GM18519 (cell line): ENCODE measurements around the gene PKN3.
"Not testable (repeated sequence)": the region's sequence is repeated elsewhere in the genome, so short reads cannot be mapped to it uniquely, and the experiment has no call there.

Experiments
- ATAC-seq: cut with Tn5 transposase; IDR thresholded peaks from one replicate; pipeline ENCODE4 v1.9.1; 2021; ENCODE audit warnings: mild to moderate bottlenecking, moderate library complexity; ENCODE audit not compliant: unreplicated experiment, low FRiP score

The PKN3 gene

DNA sequence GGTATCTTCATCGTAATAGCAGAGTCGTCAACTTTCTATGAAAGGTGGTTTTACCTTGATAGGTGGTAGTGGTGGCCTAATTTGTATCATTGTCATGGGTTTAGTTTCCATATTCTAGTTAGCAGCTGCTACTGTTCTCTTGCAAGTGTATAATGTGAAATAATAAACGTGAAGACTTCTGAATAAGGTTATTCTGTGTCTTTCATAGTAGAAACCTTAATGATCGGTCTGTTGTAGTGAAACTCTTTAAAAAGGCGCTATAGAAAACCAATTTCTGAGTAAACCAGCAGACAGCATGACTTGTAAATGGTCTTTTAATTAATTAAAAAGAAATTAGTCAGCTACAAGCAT is 11.6 kb upstream of the PKN3 start:
- ATAC-seq = no peak

DNA sequence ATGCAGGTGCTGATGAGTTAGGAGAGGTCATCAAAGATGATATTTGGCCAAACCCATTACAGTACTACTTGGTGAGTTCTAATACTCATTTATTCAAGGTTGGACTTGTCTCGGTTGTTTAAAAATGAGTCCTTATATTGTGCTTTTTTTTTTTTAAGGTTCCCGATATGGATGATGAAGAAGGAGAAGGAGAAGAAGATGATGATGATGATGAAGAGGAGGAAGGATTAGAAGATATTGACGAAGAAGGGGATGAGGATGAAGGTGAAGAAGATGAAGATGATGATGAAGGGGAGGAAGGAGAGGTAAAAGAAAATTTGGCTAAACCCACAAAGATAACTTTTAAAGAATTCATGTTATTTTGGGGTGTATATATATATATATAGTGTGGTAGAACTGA is 8.6 kb upstream of the PKN3 start:
- not testable (repeated sequence) for ATAC-seq

DNA sequence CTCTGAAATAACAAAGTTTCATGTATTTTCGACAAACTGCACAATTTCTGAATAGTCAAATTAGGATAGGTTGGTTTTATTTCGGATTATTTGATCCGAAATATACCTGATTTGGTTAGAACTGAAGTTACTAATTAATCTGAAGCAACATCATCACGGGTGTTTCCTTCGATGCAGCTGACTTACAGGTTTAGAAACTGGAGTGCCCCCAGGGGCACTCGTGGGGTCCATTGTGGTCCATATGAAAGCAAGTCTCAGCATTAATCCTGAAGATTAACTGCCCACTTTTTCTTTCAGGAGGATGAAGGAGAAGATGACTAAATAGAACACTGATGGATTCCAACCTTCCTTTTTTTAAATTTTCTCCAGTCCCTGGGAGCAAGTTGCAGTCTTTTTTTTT is 8.0 kb upstream of the PKN3 start:
- ATAC-seq = no peak

DNA sequence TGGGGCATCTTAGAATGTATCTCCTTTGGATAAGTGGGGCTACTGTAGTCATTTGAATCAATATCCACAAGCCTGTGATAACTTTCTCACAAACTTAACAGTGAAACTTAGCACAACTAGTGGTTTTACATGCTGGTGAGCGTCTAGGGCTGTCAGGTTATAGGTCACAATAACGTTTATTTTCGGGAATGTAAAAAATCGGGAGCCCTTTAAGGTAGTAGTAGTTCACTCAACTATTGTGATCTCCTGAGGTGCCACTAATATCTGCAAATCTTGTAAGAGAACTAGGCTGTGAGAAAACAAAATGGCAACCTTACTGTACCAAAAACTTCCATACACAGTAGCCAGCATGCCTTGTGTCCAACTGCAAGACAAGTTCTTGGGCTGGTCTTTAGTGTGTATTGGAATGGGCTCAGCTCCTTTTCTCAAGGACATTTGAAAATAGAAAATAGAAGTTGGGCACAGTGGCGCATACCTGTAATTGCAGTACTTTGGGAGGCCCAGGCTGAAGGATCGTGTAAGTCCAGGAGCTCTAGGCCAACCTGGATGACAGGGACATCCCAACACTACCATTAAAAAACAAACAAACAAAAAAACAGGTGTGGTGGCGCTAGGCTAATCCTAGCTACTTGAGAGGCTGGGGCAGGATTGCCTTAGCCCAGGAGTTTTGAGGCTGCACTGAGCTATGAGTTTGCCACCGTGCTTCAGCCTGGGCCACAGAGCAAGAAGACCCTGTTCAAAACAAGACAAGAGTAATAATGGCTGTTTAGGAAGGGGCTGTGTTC is 5.2 kb upstream of the PKN3 start:
- no peak for ATAC-seq

DNA sequence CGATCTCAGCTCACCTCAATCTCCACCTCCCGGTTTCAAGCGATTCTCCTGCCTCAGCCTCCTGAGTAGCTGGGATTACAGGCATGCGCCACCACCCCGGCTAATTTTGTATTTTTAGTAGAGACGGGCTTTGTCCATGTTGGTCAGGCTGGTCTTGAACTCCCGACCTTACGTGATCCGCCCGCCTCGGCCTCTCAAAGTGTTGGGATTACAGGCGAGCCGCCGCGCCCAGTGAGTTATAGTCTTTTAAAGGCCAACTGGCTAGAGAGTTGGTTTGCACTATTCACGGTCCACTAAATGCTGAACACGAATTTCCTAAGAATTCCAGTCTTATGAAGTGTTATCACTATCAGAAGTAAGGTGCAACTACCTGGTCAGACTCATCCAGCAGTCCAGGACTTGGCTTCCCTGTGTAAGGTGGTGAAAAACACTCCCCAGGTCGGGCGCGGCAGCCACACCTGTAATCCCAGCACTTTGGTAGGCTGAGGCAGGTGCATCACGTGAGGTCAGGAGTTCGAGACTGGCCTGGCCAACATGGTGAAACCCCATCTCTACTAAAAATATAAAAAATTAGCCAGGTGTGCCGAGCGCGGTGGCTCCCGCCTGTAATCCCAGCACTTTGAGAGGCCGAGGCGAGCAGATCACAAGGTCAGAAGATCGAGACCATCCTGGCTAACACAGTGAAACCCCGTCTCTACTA is 3.1 kb upstream of the PKN3 start:
- ATAC-seq = not testable (repeated sequence)

DNA sequence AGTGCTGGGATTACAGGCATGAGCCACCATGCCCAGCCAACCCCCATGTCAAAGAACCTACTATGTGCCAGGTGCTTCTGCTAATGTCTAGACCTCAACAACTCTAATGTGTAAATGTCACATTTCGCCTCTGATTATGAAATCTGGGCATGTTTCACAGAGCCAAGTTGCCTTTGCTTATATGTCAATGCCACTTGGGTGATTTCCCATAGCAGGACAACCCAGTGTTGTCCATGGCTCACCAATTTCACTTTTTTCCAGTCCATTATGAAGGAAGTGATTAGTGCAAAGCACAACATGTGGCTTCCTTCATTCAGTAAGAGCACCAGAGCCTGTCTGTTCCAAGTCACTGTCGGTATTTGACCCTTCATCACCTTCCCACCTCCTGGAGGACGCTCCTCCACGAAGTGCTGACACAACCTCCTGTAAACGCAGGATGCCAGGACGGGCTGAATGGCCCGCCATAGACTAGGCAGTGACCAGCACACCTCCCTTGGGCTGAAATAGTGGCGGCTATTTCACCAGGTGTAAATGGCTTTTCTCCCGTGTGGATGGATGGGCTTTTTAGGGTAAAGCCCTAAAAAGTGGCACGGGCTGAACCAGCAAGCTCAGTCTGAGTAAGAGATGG is 962 bp upstream of the PKN3 start:
- ATAC-seq = no peak

DNA sequence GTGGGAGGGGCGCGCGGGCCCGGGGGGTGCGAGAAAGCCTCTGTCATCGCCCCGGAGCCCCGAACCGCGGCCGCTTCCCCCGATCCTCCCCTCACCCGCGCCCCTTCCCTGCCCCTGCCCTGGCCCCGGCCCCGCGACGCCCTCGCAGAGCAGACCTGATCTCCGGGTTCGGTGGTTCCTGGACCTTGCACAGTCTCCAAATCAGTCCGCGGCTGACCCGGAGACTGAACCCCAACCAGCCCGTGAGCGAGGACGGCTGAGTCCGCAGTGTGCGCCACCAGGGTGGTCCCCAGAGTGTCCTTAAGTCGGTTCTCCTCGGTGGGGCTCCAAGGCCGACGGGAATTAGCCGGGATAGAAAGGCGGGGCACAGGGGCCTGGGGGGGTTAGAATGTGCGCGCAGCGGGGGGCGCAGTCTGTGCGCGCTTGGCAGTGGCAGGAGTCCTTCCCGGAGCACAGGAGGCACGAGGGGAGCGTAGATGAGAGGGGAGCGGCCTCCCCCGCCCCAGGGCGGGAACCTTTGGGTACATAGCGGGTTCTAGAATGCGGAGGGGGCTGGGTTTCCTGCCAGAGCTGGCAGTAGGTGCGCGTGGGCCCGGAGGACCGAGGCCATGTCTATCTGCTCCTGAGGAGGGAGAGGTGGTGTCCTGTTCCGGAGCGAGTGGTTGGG is 779 bp downstream of the PKN3 start:
- ATAC-seq = peak; percentile 6

DNA sequence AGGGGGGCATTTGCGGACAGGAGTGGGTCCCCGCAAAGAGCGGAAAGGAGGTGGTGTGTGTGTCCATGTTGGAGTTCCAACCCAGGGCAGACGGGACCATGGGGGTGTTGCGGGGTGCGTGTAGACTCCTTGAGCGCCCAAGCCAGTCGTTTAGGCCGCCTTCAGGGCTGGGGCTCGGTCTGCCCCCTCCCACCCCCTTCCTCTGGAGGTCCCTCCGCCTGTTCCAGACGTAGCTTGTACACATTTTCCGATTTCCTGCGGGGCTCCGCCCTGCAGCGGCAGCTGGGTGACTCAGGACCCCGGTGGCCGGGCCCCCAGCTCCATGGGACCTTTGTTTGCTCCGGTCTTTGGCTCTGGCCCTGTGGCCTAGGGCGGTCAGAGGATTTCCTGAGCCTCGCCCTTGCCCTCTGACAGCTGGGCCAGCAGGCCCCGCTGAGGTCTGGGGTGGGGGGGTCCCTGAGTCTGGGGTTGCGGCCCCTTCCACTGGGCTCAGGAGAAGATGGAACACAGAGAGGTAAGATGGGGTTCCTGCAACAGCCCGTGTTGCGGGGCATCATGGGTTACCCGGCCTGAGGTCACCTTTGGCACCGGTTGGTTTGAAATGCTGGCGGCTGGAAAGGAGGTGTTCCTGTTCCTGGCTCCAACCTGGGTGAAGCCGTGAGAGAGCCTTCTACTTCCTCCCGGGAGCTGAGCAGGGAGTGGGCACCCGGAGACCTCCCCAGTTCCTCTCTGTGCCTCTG is 1.5 kb downstream of the PKN3 start:
- ATAC-seq = no peak

DNA sequence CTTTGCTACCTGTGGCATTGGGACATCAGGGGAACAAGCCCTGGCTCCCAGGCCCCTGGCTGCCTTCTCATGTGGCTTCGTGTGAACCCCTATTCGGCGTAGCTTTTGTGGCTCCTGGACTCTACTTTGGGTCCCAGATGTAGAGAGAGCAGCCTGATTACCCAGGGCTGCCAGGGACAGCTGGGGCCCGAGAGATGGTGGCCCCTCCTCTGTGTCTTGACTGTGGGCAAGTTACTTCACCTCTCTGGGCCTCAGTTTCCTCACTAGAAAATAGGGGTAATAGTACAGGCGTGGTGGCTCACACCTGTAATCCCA is 2.0 kb downstream of the PKN3 start:
- ATAC-seq = no peak

DNA sequence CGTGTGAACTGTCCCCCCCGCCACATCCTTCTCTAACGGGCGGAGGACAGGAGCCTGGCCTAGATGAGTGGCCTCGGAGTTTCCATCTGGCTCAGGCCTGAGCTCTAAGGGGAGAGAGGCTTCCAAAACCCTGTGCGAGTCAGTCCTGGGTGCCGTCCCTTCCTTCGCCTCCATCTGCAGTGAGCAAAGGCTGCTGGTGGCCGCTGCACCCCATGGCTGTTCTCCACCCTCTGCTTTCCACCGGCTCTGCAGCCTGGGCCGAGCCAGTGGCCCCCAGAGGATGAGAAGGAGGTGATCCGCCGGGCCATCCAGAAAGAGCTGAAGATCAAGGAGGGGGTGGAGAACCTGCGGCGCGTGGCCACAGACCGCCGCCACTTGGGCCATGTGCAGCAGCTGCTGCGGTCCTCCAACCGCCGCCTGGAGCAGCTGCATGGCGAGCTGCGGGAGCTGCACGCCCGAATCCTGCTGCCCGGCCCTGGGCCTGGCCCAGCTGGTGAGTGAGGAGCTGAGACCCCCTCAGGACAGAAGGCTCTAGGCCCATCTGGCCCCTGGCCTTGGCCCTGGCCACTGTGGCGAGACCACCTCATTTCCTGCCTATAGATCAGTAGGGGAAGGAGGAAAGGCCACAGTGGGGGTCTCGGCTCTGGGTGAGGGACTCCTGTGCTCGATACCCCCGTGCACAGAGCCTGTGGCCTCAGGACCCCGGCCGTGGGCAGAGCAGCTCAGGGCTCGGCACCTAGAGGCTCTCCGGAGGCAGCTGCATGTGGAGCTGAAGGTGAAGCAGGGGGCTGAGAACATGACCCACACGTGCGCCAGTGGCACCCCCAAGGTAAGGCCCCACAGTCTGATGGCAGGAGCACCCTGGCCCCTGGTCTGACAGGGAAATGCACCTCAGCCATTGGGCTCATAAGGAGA is 3.0 kb downstream of the PKN3 start:
- ATAC-seq = no peak

DNA sequence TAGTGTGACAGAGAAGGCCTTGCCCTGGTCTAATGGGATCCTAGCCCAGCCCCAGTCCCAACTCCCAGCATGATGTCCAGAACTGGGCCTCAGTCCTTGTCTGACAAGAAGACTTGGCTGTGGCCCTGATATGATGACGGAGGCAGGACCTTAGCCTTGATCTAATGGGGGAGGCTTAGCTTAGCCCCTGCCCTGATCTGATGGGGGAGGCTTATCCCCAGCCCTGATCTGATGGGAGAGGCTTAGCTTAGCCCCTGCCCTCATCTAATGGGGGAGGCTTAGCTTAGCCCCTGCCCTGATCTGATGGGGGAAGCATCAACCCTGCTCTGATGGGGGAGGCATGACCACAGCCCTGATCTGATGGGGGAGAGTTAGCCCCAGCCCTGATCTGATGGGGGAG is 3.7 kb downstream of the PKN3 start:
- no peak for ATAC-seq

DNA sequence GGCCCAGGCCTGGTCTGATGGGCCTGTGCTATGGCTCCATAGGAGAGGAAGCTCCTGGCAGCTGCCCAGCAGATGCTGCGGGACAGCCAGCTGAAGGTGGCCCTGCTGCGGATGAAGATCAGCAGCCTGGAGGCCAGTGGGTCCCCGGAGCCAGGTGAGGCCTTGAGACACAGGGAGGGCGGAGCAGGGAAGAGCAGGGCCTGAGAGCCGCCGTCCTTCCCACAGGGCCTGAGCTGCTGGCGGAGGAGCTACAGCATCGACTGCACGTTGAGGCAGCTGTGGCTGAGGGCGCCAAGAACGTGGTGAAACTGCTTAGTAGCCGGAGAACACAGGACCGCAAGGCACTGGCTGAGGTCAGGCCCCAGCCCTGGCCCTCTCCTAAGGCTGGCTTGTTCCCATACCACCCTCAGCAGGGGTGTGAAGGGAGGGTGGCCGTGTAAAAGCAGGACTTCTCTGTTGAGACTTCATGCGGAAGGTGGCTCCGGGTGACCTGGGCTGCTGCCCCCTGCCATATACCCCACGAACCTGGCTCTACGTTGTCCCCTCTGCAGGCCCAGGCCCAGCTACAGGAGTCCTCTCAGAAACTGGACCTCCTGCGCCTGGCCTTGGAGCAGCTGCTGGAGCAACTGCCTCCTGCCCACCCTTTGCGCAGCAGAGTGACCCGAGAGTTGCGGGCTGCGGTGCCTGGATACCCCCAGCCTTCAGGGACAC is 4.5 kb downstream of the PKN3 start:
- no peak for ATAC-seq

DNA sequence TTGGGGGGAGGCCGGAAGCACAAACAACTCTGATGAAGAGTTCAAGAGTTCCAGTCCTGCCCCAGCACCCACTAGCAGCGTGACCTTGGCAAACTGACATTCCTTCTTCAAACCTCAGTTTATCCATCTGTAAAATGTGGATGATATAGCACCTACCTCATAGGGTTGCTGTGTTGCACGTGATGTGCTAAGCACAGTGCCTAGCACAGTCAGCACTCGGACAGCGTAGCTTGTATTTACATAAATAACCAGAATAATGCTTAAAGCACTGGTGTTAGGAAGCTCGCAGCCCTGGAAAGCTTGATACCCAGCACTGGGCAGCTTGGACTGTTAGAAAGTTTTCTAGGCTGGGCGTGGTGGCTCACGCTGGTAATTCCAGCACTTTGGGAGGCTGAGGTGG is 5.1 kb downstream of the PKN3 start:
- no peak for ATAC-seq

DNA sequence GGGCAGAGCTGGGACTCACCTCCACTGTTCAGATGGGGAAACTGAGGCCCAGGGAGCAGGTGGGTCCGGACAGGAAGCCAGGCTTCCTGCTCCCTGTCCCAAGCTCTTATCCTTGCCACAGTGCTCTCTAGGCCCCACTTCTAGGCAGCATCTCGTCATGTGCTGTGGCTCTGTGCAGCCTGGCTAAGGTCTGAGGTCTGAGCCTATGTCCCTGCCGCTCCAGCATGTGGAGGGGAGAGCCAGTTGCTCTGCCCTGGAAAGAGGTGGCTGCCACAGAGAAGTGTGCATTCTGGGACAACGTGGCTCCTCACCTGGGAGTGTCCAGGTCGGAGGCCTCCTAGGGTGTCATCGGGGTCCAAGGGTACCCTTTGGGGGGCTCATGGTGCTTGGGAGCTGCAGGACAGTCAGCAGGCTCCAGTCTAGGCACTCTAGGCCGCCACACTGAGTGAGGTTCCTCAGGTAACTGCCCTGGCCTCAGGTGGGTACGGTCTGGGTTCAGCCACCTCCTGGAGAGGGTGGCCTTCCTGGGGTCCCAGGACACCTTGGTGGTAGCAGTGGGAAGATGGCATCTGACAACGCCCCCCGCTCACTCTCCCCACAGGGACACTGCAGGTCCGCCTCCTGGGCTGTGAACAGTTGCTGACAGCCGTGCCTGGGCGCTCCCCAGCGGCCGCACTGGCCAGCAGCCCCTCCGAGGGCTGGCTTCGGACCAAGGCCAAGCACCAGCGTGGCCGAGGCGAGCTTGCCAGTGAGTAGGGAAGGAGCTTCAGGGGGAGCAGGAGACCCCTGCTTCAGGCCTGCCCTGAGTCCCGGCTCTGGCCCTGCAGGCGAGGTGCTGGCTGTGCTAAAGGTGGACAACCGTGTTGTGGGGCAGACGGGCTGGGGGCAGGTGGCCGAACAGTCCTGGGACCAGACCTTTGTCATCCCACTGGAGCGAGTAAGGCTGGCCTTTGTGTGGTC is 10.4 kb downstream of the PKN3 start:
- ATAC-seq = no peak

DNA sequence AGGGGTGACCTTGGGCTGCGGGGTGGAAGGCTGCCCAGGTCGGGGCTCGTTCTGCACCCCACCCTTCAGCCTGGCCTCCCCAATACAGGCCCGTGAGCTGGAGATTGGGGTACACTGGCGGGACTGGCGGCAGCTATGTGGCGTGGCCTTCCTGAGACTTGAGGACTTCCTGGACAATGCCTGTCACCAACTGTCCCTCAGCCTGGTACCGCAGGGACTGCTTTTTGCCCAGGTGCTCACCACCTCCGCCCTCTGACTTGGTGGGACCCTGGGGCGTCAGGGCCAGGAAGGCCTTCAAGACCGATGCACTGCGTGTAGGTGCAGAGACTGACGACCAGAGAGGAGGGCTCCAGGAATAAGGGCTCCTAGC is 11.1 kb downstream of the PKN3 start:
- ATAC-seq = no peak

DNA sequence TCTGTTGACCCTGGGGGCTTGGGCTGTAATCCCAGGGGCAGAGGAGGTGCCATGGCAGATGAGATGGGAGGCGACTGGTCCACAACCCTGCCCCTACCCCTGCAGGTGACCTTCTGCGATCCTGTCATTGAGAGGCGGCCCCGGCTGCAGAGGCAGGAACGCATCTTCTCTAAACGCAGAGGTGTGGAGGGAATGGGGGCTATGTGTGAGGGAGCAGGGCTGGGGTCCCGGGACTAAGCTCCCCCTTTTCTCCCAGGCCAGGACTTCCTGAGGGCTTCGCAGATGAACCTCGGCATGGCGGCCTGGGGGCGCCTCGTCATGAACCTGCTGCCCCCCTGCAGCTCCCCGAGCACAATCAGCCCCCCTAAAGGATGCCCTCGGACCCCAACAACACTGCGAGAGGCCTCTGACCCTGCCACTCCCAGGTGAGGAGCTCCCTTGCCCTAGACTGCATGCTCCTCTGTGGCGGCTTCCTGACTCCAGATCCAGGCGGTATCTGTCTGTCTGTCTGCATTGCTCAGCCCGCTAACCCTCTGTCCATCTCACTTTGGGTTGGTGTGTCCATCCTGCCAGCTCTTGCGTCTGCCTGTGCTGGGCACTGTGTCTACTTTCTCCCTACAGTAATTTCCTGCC is 11.8 kb downstream of the PKN3 start:
- no peak for ATAC-seq

DNA sequence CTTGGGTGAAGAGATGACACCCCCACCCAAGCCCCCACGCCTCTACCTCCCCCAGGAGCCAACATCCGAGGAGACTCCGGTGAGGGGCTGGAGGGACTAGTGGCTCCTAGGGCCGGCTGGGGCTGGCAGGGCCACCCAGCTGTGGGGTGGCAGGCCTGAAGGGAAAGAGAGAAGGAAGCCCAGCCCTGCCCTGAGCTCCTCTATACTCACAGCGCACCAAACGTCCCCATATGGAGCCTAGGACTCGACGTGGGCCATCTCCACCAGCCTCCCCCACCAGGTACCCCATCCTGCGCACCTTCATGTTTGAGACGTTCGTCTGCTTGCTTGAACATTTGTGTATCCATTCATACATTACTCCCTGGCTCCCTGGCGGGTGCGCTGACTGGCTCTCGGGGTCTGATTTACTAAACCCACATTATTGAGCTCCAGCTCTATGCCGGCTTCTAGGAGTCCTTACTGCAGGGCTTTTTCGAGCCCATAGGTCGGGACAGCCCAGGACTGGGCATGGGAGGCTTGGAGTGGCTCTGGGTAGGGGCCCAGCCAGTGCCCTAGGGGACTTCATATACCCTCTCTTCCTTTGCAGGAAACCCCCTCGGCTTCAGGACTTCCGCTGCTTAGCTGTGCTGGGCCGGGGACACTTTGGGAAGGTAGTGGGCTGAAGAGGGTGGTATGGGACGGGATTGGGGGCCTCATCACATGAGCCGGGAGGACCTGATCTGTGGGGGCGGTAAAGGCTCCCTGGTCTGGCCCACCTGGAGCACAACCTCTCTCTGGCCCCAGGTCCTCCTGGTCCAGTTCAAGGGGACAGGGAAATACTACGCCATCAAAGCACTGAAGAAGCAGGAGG is 12.5 kb downstream of the PKN3 start:
- no peak for ATAC-seq
